ENCODE data around the gene KRT73.

The KRT73 gene

GRCh38 chr12:52561880-52562449 is 56.4 kb downstream of the KRT73 start:
- no peak for DNase-seq

DNA sequence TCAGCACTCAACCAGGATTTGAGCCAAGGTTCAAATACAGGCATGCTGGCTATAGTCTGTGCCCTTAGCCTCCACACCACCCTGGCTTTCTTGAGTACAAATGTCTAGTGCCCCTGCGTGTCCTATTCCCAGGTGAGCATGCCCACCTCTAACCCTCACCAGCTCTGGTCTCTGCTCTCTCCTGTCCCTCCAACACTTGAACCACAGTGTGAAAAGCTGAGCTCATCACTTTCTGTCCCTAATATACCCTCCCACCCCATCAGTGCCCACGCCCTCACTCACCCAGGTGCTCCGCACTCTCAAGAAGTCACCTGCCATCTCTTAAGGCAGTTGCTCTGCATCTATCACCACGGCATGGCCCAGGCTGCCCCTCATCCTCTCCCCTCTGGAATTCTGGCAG is 58.4 kb downstream of the KRT73 start:
- no peak for DNase-seq

DNA sequence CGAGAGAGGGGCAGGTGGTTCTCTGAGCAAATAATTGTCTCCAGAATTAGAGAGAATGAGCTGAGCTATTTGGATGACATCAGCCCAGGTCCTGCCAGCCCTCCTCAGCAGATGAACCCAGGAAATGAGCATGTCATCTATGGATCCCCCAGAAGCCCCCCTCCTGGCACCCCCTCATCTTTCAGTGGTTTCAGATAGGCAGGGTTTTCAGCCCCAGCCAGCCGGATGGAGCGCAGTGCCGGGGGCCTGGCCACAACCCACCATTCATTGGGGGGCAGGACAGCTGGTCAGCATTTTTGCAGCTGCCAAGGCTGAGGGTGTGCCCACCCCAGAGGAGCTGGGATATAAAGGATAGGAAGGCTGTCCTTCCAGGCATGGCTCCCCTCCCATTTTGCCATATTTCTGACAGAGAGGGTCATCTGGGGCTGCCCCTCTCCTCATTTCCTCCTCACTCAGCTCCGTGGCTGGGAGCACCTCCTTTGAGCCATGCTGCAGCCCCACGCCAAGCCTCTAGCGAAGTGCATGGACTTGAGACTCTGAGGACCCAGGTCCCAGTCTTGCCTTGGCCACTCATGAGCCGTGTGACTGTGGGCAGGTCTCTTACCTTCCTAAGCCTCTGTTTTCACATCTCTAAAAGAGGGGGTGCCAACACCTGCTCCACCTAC is 59.4 kb downstream of the KRT73 start:
- no peak for DNase-seq
